Kidney glomerular epithelial cell (primary cell): ENCODE results near the gene NCKAP1.
"Not testable (repeated sequence)": the region's sequence is repeated elsewhere in the genome, so short reads cannot be mapped to it uniquely, and the experiment has no call there.

Source experiments
- DNase-seq: peaks from one replicate; lab custom pipeline; 2025; lab: John Stamatoyannopoulos, UW

The NCKAP1 gene

GRCh38 chr2:182907081-182907830 is 131.0 kb downstream of the NCKAP1 start:
- DNase-seq: no peak

DNA sequence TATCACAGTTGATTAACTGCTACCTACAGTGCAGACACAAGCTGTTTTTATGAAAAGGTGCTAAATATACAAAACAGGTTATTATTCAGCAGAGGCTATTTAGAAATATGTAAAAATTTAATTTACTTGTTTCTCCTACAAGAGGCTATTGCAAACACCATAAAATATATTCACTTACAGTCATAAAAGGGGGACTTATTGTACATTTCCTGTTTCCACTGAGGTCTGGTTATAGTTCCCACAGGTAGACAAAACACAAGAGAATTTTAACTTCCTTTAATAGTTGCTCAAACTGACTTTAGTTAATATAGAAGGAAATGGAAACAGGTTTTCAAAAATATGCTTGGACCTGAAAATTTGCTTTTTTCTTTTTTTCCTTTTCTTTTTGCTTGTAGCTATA is 131.8 kb downstream of the NCKAP1 start:
- DNase-seq: no peak

GRCh38 chr2:182904844-182905243 is 133.4 kb downstream of the NCKAP1 start:
- no peak for DNase-seq

- DNase-seq: no peak
Measured at GRCh38 chr2:182903566-182903965, 134.7 kb downstream of the NCKAP1 start.

- no peak for DNase-seq
Measured at GRCh38 chr2:182901748-182902147, 136.5 kb downstream of the NCKAP1 start.

DNA sequence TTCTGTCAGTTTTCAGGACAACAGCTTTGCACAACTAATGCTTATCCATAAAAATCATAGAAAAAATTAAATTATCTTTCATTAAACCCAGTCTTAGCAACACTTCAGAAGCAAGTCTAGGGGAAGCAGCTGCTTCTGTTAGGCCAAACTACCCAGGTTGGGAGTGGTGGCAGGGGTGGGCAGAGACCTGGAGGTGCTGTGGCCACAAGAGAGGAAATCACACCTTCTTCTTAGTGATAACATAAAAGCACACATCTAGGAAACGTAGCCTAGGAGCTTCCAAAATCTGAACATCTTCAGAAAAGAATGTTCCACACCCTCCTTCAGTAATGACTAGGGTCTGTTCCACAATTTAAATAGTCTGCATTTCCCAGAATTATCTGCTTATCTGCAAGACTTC is 139.5 kb downstream of the NCKAP1 start:
- DNase-seq: no peak

DNA sequence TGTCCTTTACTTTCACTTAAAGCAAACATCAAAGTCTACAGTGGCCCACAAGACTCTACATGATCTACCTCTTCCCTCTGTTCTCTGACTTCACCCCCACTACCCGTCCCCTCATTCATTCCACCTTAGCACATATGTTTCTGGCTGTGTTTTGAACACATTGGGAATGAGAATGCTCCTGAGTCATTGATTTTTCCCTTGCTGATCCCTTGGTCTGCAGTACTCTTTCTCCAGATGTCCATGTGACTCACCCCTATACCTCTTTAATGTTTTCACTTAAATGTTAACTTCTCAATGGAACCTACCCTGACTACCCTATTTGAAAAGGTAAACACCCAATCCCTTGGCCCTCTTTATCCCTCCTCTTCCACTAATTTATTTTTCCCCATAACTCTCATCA is 141.1 kb downstream of the NCKAP1 start:
- DNase-seq: no peak

- no peak for DNase-seq
Measured at GRCh38 chr2:182895798-182896197, 142.5 kb downstream of the NCKAP1 start.

GRCh38 chr2:182895169-182895568 is 143.1 kb downstream of the NCKAP1 start:
- no peak for DNase-seq

DNA sequence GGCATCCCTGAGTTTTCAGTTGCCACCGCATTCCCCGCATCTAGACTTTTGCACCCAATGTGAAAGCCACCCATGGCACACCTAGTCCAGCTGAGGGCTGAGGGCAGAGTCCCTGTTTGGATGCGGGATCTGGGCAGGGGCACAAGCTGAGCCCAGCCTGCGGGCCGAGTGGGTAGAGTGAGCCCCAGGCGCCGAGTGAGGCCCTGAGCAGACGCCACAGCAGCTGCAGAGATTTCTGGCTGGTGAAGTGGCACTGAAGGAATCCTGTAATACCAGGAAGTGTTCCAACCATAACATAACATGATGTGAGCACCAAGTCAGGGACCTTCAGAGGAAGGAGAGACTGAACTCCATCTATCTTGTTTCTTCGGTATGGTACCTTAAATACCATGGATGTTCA is 144.1 kb downstream of the NCKAP1 start:
- no peak for DNase-seq

GRCh38 chr2:182893666-182894065 is 144.6 kb downstream of the NCKAP1 start:
- DNase-seq: no peak

GRCh38 chr2:182893035-182893434 is 145.2 kb downstream of the NCKAP1 start:
- DNase-seq: not testable (repeated sequence)

GRCh38 chr2:182891611-182892010 is 146.6 kb downstream of the NCKAP1 start:
- no peak for DNase-seq

- no peak for DNase-seq
Measured at GRCh38 chr2:182890773-182891378, 147.4 kb downstream of the NCKAP1 start.

- DNase-seq: no peak
Measured at GRCh38 chr2:182890305-182890704, 148.0 kb downstream of the NCKAP1 start.

DNA sequence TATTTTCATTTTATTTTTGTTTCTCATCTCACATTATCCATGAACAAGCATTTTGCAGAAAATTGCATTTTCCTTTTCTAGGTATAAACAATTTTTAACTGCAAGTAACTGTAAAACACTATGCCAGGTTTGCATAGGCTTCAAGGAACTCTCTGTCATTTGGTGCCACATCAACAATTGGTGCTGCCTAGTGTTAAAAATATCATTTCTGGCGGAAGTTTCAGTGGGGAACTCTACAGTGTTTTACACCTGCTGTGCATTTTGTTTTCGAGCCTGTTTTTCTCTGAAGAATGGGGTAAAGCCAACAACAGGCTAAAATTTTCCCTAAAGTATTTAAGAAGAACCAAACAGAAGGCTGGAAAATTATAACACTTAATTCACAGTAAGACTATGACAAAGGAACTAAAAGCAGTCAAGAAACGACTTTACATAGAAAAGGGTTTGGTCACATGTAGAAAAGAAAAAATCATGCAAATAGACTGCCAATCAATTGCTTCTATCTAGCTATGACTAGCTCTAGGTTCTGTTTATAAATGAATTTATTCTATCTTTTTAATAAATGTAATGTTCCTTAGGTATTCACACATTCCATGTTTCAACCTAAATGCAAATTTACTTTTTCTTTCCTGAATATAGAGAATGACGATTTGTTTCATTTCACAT is 150.4 kb downstream of the NCKAP1 start:
- no peak for DNase-seq

GRCh38 chr2:182887093-182887492 is 151.2 kb downstream of the NCKAP1 start:
- DNase-seq: no peak

DNA sequence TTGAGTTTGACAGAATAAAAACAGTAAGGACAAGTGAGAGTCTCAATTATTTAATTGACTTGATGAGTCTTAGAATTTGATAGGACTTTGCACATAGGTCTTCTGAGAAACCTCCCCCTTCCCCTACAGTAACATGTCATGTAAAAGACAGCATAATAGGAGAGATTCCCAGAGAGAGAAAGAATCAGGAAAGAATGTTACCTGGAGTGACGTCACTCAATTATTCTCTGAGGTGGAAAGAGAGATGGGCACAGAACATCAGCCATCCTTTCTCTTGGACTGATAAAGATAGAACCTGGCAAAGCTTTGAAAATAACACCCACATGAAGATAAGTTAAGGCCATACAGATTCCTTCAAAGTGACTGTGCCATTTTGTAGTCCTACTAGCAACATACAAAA is 152.5 kb downstream of the NCKAP1 start:
- DNase-seq: no peak

DNA sequence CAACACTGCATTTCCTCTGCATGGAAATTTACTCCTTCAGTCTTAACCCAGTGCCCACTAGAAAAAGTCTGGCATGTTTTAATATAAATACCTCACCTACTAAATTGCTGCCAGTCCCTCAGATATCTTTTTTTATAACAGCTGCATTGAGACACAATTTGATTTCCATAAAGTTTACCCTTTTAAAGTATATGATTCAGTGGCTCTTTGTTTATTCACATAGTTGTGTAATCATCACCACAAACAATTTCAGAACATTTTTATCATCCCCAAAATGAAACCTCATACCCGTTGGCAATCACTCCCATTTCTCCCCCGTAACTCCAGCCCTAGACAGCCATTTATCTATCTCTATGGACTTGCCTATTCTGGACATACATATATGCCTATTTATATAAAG is 154.8 kb downstream of the NCKAP1 start:
- no peak for DNase-seq

- DNase-seq: not testable (repeated sequence)
Measured at GRCh38 chr2:182880100-182880499, 158.2 kb downstream of the NCKAP1 start.

GRCh38 chr2:182876653-182877052 is 161.6 kb downstream of the NCKAP1 start:
- not testable (repeated sequence) for DNase-seq

GRCh38 chr2:182870227-182870626 is 168.0 kb downstream of the NCKAP1 start:
- DNase-seq: no peak

DNA sequence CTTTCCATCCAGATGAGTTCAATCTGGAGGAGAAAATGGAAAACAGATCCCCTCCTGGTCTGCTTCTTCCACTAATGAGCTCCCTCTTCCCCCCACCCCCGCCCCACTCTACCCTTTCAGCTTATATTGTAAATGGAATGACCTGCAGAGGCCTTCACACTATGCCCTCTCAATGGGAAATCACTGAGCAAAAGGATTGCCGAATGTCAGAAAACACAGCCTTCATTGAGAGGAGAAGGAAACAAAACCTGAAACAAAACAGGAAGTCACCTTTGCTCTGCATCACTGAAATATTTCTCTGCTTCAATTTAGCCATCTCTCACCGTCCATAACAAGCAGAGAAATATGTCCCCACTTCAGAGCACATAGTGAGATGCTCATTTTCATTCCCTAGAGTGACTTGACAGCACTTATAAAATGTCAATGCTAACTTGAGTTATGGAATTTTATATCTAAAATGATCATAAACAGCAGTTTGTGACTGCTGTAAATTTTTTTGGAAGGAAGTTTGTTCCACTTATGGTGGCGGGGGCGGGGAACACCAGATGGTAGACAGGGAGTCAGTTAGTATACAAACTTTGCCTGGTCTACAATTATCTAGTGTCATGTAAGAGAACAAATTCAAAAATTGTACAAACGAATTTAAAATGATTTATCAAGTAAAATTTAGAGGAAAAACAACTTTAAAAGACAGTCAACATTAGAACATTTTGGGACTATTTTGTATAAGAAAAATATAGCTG is 170.0 kb downstream of the NCKAP1 start:
- DNase-seq: no peak
